Hepatic stellate cell (primary cell): ENCODE data around the gene MAPKAPK3.

Experiments used
- DNase-seq: peaks from one replicate; pipeline ENCODE4 v3.0.0; 2011; ENCODE audit warnings: low spot score

Gene MAPKAPK3

GRCh38 chr3:50627407-50628051 is 10.6 kb downstream of the MAPKAPK3 start:
- DNase-seq: peak; percentile 75

GRCh38 chr3:50628601-50629000 is 11.7 kb downstream of the MAPKAPK3 start:
- no peak for DNase-seq

- no peak for DNase-seq
Measured at GRCh38 chr3:50630394-50630793, 13.4 kb downstream of the MAPKAPK3 start.

GRCh38 chr3:50630877-50631276 is 13.9 kb downstream of the MAPKAPK3 start:
- DNase-seq: no peak

- DNase-seq: no peak
Measured at GRCh38 chr3:50632450-50632849, 15.5 kb downstream of the MAPKAPK3 start.

GRCh38 chr3:50633230-50633790 is 16.4 kb downstream of the MAPKAPK3 start:
- no peak for DNase-seq

- no peak for DNase-seq
Measured at GRCh38 chr3:50635066-50635465, 18.1 kb downstream of the MAPKAPK3 start.

GRCh38 chr3:50637011-50637410 is 20.1 kb downstream of the MAPKAPK3 start:
- DNase-seq: no peak

GRCh38 chr3:50637945-50638344 is 21.0 kb downstream of the MAPKAPK3 start:
- DNase-seq: no peak

- DNase-seq: peak; percentile 70
Measured at GRCh38 chr3:50639055-50639494, 22.1 kb downstream of the MAPKAPK3 start.

GRCh38 chr3:50642382-50642781 is 25.4 kb downstream of the MAPKAPK3 start:
- DNase-seq: no peak

GRCh38 chr3:50644561-50644960 is 27.6 kb downstream of the MAPKAPK3 start:
- no peak for DNase-seq

- DNase-seq: no peak
Measured at GRCh38 chr3:50645378-50645777, 28.4 kb downstream of the MAPKAPK3 start.

- no peak for DNase-seq
Measured at GRCh38 chr3:50648313-50648712, 31.4 kb downstream of the MAPKAPK3 start.

GRCh38 chr3:50648944-50649343 is 32.0 kb downstream of the MAPKAPK3 start:
- DNase-seq: no peak

GRCh38 chr3:50649451-50649931 is 32.5 kb downstream of the MAPKAPK3 start:
- DNase-seq: no peak

- DNase-seq: no peak
Measured at GRCh38 chr3:50650018-50650417, 33.1 kb downstream of the MAPKAPK3 start.

- no peak for DNase-seq
Measured at GRCh38 chr3:50651445-50651844, 34.5 kb downstream of the MAPKAPK3 start.

- DNase-seq: no peak
Measured at GRCh38 chr3:50651920-50652529, 35.1 kb downstream of the MAPKAPK3 start.

- DNase-seq: no peak
Measured at GRCh38 chr3:50652709-50653108, 35.8 kb downstream of the MAPKAPK3 start.

- no peak for DNase-seq
Measured at GRCh38 chr3:50653937-50654595, 37.1 kb downstream of the MAPKAPK3 start.

- no peak for DNase-seq
Measured at GRCh38 chr3:50655009-50655830, 38.3 kb downstream of the MAPKAPK3 start.
